Neural cell (in vitro differentiated cells): ENCODE data around the gene PLXNA4. TPM values are rescaled to one million over a fixed set of nuclear protein-coding genes. Genes with fewer than 3 reads are reported as not detected.

Experiments
- H2AFZ ChIP-seq: fragments of 200-600, 300-800 bp; sonication (generic), shearing (Covaris generic); 2 replicates; pipeline ENCODE4 v1.6.0; 2014; ENCODE audit warnings: low read depth, mild to moderate bottlenecking, antibody characterized with exemption, low read length, moderate library complexity
- H3F3A ChIP-seq: fragments of 200-600 bp; shearing (Covaris generic); 2 replicates; pipeline ENCODE4 v1.6.1; 2016; ENCODE audit warnings: mild to moderate bottlenecking, moderate library complexity, mixed read lengths, antibody characterized with exemption, low read length; ENCODE audit not compliant: insufficient read depth, poor library complexity, severe bottlenecking
- H3K27ac ChIP-seq: fragments of 200-600, 300-800 bp; sonication (generic), shearing (Covaris generic); 2 replicates; pipeline ENCODE4 v1.5.1; 2014; ENCODE audit warnings: mild to moderate bottlenecking, low read length, moderate library complexity
- H3K27me3 ChIP-seq: fragments of 300-800, 200-600 bp; sonication (generic), shearing (Covaris generic); 2 replicates; pipeline ENCODE4 v1.6.0; 2014; ENCODE audit warnings: mild to moderate bottlenecking, low read depth, low read length, moderate library complexity; ENCODE audit not compliant: insufficient read depth
- H3K36me3 ChIP-seq: fragments of 300-800, 200-600 bp; sonication (generic), shearing (Covaris generic); 2 replicates; pipeline ENCODE4 v1.5.1; 2014; ENCODE audit warnings: mild to moderate bottlenecking, antibody characterized with exemption, low read length, moderate library complexity; ENCODE audit not compliant: insufficient read depth
- H3K4me2 ChIP-seq: fragments of 300-800, 200-600 bp; sonication (generic), shearing (Covaris generic); 2 replicates; pipeline ENCODE4 v1.6.0; 2014; ENCODE audit warnings: mild to moderate bottlenecking, low read length
- H3K4me3 ChIP-seq: fragments of 300-800, 200-600 bp; sonication (generic), shearing (Covaris generic); 2 replicates; pipeline ENCODE4 v1.5.1; 2014; ENCODE audit warnings: mild to moderate bottlenecking, low read length, moderate library complexity
- H3K79me2 ChIP-seq: fragments of 200-600 bp; shearing (Covaris generic); replicated peaks from 2 replicates; pipeline ENCODE4 v1.6.0; 2014; ENCODE audit warnings: mild to moderate bottlenecking, low read length, moderate library complexity; ENCODE audit not compliant: insufficient read depth
- H3K9ac ChIP-seq: fragments of 300-800, 200-600 bp; sonication (generic), shearing (Covaris generic); 2 replicates; pipeline ENCODE4 v1.6.1; 2016; ENCODE audit warnings: mild to moderate bottlenecking, low read length, mixed read lengths
- H3K9me2 ChIP-seq: fragments of 200-600 bp; shearing (Covaris generic); 2 replicates; pipeline ENCODE4 v1.6.1; 2016; ENCODE audit warnings: mild to moderate bottlenecking, low read length, mixed read lengths; ENCODE audit not compliant: insufficient read depth
- H3K9me3 ChIP-seq: fragments of 200-600, 300-800 bp; sonication (generic), shearing (Covaris generic); 2 replicates; pipeline ENCODE4 v1.6.1; 2016; ENCODE audit warnings: mild to moderate bottlenecking, mixed run types, low read length, moderate library complexity, mixed read lengths
- H4K20me1 ChIP-seq: fragments of 200-600 bp; shearing (Covaris generic); 2 replicates; pipeline ENCODE4 v1.6.1; 2016; ENCODE audit warnings: mild to moderate bottlenecking, mixed run types; ENCODE audit not compliant: insufficient read depth
- EP300 ChIP-seq: fragments of 450-650 bp; conservative IDR thresholded peaks from 2 replicates; pipeline ENCODE4 v1.6.1; 2014; ENCODE audit warnings: antibody characterized with exemption, mild to moderate bottlenecking, moderate library complexity; ENCODE audit not compliant: poor library complexity, severe bottlenecking
- EZH2 ChIP-seq: fragments of 200-600, 300-800 bp; shearing (Covaris generic), sonication (generic); IDR thresholded peaks from 2 replicates; pipeline ENCODE4 v1.6.1; 2014; ENCODE audit warnings: antibody characterized with exemption, low read length, borderline replicate concordance, mild to moderate bottlenecking; ENCODE audit not compliant: insufficient read depth, poor library complexity, severe bottlenecking
- MXI1 ChIP-seq: fragments of 450-650 bp; conservative IDR thresholded peaks from 2 replicates; pipeline ENCODE4 v1.6.1; 2014; ENCODE audit warnings: antibody characterized with exemption, mild to moderate bottlenecking; ENCODE audit not compliant: poor library complexity, severe bottlenecking
- POLR2AphosphoS5 ChIP-seq: IDR thresholded peaks from 2 replicates; pipeline ENCODE4 v1.6.1; 2012
- RAD21 ChIP-seq: fragments of 450-650 bp; conservative IDR thresholded peaks from 2 replicates; pipeline ENCODE4 v1.6.1; 2014; ENCODE audit warnings: antibody characterized with exemption, mild to moderate bottlenecking, moderate library complexity
- SMC3 ChIP-seq: fragments of 450-650 bp; conservative IDR thresholded peaks from 2 replicates; pipeline ENCODE4 v1.6.1; 2014; ENCODE audit warnings: antibody characterized with exemption, mild to moderate bottlenecking, moderate library complexity; ENCODE audit not compliant: poor library complexity
- TAF1 ChIP-seq: IDR thresholded peaks from 2 replicates; pipeline ENCODE4 v1.6.1; 2012; ENCODE audit warnings: low read depth
- polyA plus RNA-seq: library from polyadenylated mRNA; depleted of rRNA; stranded (reverse); fragments of >200 nt; gene quantifications from 2 replicates; pipeline ENCODE4 v1.2.3, GENCODE V29; 2014
- TF ChIP-seq, protein P1 (sequence below): fragments of 450-650 bp; IDR thresholded peaks from 2 replicates; pipeline ENCODE4 v1.5.1; 2014; ENCODE audit warnings: antibody characterized with exemption, mild to moderate bottlenecking, moderate library complexity; ENCODE audit not compliant: poor library complexity, severe bottlenecking
- TF ChIP-seq, protein P2 (sequence below): IDR thresholded peaks from 2 replicates; pipeline ENCODE4 v1.6.1; 2012; ENCODE audit warnings: borderline replicate concordance

PLXNA4 gene
- polyA plus RNA-seq, 1 donor from 2014 or later = 7.2 TPM

DNA sequence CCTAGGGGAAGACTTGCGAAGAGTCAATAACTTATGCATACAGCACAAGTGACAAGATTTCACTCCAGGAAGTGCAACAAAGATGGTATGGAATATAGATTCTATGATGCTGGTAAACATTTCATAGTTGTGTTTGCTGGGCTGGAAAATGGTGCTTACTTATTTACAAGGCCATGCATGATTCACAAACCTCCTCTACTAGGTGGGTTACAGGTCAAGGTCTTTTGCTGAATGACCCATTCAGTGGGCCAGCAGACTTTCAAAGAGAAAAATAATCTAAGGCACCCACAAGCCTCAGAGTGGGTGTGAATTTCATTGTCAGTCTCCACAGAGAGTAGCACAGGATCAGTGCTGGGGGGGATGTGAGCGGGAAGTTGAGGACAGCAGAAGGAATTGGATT, 378.5 kb downstream of the PLXNA4 start:
- no peak overlapping the region for H3K27ac ChIP-seq
- no peaks in the 10 kb centered on the region for H3F3A ChIP-seq
- TF ChIP-seq TAF1 = no peak
- TF ChIP-seq RAD21 = no peak
- no peak for TF ChIP-seq POLR2AphosphoS5
- TF ChIP-seq, protein P1, sequence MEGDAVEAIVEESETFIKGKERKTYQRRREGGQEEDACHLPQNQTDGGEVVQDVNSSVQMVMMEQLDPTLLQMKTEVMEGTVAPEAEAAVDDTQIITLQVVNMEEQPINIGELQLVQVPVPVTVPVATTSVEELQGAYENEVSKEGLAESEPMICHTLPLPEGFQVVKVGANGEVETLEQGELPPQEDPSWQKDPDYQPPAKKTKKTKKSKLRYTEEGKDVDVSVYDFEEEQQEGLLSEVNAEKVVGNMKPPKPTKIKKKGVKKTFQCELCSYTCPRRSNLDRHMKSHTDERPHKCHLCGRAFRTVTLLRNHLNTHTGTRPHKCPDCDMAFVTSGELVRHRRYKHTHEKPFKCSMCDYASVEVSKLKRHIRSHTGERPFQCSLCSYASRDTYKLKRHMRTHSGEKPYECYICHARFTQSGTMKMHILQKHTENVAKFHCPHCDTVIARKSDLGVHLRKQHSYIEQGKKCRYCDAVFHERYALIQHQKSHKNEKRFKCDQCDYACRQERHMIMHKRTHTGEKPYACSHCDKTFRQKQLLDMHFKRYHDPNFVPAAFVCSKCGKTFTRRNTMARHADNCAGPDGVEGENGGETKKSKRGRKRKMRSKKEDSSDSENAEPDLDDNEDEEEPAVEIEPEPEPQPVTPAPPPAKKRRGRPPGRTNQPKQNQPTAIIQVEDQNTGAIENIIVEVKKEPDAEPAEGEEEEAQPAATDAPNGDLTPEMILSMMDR = no peak
- no peak for TF ChIP-seq EZH2
- TF ChIP-seq, protein P2, sequence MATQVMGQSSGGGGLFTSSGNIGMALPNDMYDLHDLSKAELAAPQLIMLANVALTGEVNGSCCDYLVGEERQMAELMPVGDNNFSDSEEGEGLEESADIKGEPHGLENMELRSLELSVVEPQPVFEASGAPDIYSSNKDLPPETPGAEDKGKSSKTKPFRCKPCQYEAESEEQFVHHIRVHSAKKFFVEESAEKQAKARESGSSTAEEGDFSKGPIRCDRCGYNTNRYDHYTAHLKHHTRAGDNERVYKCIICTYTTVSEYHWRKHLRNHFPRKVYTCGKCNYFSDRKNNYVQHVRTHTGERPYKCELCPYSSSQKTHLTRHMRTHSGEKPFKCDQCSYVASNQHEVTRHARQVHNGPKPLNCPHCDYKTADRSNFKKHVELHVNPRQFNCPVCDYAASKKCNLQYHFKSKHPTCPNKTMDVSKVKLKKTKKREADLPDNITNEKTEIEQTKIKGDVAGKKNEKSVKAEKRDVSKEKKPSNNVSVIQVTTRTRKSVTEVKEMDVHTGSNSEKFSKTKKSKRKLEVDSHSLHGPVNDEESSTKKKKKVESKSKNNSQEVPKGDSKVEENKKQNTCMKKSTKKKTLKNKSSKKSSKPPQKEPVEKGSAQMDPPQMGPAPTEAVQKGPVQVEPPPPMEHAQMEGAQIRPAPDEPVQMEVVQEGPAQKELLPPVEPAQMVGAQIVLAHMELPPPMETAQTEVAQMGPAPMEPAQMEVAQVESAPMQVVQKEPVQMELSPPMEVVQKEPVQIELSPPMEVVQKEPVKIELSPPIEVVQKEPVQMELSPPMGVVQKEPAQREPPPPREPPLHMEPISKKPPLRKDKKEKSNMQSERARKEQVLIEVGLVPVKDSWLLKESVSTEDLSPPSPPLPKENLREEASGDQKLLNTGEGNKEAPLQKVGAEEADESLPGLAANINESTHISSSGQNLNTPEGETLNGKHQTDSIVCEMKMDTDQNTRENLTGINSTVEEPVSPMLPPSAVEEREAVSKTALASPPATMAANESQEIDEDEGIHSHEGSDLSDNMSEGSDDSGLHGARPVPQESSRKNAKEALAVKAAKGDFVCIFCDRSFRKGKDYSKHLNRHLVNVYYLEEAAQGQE = no peak
- no peak for TF ChIP-seq MXI1
- no peak for TF ChIP-seq EP300
- no peak for TF ChIP-seq SMC3
- H3K9me2 ChIP-seq = no peaks in the 10 kb centered on the region
- no peak overlapping the region for H2AFZ ChIP-seq
- no peaks in the 10 kb centered on the region for H3K36me3 ChIP-seq
- no peaks in the 10 kb centered on the region for H4K20me1 ChIP-seq
- H3K9ac ChIP-seq = no peak overlapping the region
- H3K9me3 ChIP-seq = no peaks in the 10 kb centered on the region
- H3K4me3 ChIP-seq = no peak overlapping the region
- H3K4me2 ChIP-seq = no peak overlapping the region
- no peaks in the 10 kb centered on the region for H3K27me3 ChIP-seq
- H3K79me2 ChIP-seq = no peaks in the 10 kb centered on the region

DNA sequence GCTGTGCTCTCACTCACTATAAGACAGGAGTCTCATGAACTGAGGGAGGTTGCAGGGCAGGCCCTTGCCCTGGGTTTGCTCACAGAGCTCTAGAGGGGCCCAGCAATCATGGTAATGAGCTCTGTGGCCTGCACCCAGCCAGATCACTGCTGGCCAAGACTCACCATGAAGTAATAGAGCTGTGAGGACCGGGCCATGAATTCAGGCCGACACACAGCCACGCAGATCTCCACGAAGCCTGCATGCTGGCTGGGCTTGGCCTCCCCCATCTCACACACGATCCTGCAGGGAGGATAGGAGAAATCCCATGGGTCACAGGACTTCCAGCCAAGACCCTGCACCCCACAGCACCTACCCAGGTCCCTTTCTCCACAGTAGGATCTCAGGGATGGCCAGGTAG, 382.4 kb downstream of the PLXNA4 start:
- Histone ChIP-seq H2AFZ (no peak overlapping the region), H3K79me2 (no peaks in the 10 kb centered on the region), H3K4me2 (no peak overlapping the region), H4K20me1 (no peaks in the 10 kb centered on the region), H3F3A (no peaks in the 10 kb centered on the region), H3K9me2 (no peaks in the 10 kb centered on the region), H3K4me3 (no peak overlapping the region), H3K27ac (no peak overlapping the region), H3K27me3 (no peaks in the 10 kb centered on the region), H3K9me3 (no peaks in the 10 kb centered on the region), H3K9ac (no peak overlapping the region), H3K36me3 (no peaks in the 10 kb centered on the region)
- TF ChIP-seq SMC3 = no peak

DNA sequence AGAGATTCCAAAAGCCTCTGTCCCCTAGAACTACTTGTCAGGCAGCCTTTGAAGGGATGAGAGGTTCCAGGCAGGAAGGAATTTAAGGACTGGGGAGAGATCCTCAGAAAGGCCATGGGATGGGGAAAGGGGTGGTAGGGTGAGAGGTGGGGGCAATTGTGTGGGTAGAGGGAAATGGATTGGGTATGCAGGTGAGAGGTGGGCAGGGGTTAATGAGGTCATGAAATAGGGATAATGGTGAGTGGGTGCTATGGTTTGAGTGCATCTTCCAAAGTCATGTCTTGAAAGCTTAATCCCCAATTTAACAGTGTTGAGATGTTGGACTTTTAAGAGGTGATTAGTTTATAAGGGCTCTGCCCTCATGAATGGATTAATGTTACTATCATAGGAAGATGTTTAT, 383.5 kb downstream of the PLXNA4 start:
- Histone ChIP-seq H3K4me3 (no peak overlapping the region), H3F3A (no peaks in the 10 kb centered on the region), H3K36me3 (no peaks in the 10 kb centered on the region), H4K20me1 (no peaks in the 10 kb centered on the region), H3K9me3 (no peaks in the 10 kb centered on the region), H2AFZ (no peak overlapping the region), H3K79me2 (no peaks in the 10 kb centered on the region), H3K4me2 (no peak overlapping the region), H3K9me2 (no peaks in the 10 kb centered on the region), H3K9ac (no peak overlapping the region), H3K27me3 (no peaks in the 10 kb centered on the region), H3K27ac (no peak overlapping the region)
- TF ChIP-seq, protein P2 = no peak
- TF ChIP-seq RAD21 (no peak), POLR2AphosphoS5 (no peak), MXI1 (no peak), EZH2 (no peak), EP300 (no peak), SMC3 (no peak), TAF1 (no peak)
- TF ChIP-seq, protein P1 = no peak
